Choroid plexus epithelial cell (primary cell): ENCODE measurements around the gene CCDC85C.

Source experiments
- DNase-seq: peaks from one replicate; pipeline ENCODE4 v3.0.0-alpha.2; 2010; ENCODE audit warnings: low read depth
- H3K4me3 ChIP-seq: 2 replicates; pipeline ENCODE4 v1.5.1; 2011; ENCODE audit warnings: low read depth, mild to moderate bottlenecking, control low read depth, low read length, moderate library complexity
- TF ChIP-seq, protein P1 (sequence below): conservative IDR thresholded peaks from 2 replicates; pipeline ENCODE4 v1.5.1; 2011; ENCODE audit warnings: low read depth, mild to moderate bottlenecking, control low read depth, inconsistent platforms, low read length, moderate library complexity

The CCDC85C gene

GRCh38 chr14:99612071-99612737 lies 8.2 kb upstream of the CCDC85C start:
- TF ChIP-seq, protein P1, sequence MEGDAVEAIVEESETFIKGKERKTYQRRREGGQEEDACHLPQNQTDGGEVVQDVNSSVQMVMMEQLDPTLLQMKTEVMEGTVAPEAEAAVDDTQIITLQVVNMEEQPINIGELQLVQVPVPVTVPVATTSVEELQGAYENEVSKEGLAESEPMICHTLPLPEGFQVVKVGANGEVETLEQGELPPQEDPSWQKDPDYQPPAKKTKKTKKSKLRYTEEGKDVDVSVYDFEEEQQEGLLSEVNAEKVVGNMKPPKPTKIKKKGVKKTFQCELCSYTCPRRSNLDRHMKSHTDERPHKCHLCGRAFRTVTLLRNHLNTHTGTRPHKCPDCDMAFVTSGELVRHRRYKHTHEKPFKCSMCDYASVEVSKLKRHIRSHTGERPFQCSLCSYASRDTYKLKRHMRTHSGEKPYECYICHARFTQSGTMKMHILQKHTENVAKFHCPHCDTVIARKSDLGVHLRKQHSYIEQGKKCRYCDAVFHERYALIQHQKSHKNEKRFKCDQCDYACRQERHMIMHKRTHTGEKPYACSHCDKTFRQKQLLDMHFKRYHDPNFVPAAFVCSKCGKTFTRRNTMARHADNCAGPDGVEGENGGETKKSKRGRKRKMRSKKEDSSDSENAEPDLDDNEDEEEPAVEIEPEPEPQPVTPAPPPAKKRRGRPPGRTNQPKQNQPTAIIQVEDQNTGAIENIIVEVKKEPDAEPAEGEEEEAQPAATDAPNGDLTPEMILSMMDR, result no peak
- H3K4me3 ChIP-seq, result no peak overlapping the region

DNA sequence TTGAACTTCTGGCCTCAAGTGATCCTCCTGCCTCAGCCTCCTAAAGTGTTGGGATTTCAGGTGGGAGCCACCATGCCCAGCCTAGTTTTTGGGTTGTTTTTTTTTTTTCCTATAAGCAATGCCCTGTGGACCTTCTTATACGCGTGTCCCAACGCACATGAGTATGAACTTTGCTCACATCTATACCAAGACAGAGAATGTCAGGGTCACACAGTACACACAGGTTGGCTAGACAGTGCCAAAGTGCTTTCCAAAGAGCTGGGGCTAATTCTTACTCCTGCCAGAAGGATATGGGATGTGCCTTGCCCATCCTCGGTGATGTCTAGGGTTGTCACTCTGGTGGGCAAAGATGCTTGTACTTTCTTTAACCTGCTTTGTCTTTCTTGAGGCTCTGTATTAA lies 7.6 kb upstream of the CCDC85C start:
- DNase-seq, result no peak
- TF ChIP-seq, protein P1, result no peak
- H3K4me3 ChIP-seq, result no peak overlapping the region

More at GRCh38 chr14:99612071-99612737, 8.2 kb upstream of the CCDC85C start:
- DNase-seq, result no peak

DNA sequence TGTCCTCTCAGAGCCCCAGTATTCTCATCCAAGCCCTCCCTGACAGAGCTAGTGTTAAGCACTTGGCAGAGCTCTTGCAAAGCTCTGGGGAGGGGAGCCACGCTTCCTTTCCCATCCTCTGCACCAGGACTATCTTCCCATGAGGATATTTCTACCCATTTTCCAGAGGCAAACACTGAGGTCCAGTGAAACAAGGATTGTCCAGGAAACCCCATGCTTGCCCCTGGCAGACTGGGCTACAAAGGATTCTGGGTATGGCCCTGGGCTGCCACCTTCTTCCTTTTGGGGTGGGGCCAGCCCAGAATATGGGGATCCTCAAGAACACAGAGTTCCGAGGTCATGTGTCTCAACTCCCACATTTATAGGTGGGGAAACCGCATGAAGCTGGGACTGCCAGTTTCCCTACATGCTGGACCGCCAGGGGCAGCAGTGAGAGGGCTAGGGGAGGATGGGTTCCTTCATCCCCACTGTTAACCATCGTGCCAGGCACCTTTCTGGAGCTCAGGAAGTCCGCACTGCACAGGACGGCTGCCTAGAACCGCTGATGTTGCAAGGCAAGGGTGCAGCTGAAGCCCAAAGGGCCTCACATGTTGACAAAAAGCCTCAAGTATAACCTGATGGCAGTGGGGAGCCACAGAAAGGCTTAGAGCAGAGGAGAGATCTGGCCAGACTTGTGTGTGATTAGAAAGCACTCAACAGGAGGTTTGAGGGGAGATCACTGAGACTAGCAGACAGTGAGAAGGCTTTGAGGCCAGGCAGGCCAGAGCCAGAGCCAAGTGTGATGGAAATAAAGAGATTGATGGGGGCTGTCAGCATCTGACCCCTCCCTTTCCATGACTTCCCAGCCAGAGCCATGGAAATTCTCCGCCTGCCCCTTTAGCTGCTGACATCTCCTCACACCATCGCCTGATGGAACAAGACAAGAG lies 5.5 kb upstream of the CCDC85C start:
- TF ChIP-seq, protein P1, result no peak
- no peak for DNase-seq

DNA sequence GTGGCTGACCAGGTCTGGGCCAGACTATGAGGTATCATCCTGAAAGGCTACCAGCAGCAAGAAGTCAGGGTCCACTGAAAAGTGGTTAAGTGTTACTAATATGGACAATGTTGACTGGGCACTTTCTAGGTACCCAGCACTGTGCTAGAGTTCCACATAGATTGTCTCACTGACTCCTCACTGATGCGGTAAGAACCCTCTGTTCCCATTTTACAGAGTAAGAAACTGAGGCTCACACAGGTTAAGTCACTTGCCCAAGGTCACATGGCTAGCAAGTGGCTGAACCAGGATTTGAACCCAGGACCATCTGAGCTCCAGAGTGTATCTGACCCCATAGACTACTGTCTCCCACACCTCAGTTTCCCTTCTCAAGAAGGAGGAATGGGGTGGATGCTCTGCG lies 4.6 kb upstream of the CCDC85C start:
- DNase-seq, result no peak
- TF ChIP-seq, protein P1, result no peak
- no peak overlapping the region for H3K4me3 ChIP-seq

More for the DNA sequence above, 5.5 kb upstream of the CCDC85C start:
- H3K4me3 ChIP-seq, result no peak overlapping the region

DNA sequence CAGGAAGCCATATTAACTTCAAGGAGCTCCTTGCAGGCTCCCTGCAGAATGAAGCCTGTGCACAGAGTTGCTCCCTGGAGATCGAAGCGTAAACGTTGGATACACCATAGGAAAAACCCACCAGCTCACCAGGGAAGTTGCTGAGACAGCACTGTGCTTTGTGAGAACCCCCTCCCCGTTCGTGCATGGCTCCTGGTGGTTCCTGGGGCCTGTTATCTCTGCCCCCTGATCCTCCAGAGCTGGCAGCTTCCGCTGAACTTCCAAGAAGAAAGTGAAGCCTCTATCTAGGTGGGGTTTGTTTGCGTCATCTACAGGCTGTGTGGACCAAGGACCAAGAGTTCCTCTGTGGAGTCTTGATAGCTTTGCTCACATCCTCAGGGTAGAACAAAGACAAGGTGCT lies 2.4 kb upstream of the CCDC85C start:
- TF ChIP-seq, protein P1, result no peak
- DNase-seq, result no peak

DNA sequence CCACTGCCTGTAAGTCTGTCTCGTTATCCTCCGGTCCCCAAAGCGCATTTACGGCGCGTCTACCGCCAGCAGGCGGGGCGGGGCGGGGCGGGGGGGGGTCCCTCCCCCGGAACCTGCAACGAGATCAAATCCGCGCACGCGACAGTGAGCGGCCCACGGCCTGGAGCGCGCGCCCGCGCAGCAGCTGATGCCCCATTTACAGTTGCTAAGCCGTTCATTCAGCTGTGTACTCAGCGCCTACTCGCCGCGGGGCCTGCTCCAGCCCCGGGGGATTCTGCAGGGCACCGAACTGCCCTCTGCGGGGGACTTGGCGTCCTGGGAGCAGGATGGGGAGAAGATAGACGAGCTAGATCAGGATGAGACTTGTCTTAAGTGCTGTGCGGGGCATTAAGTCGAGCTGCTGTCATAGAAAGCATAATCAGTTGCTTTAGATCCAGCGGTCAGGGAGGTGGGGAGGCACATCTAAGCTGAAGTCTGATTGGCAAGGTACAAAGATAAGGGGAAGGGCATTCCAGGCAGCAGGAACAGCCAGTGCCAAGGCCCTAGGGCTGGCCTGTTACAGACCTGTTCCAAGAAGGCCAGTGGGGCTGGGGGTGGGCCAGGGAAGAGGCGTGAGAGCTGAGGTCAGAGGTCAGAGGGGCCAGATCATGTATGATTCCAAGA lies 1.4 kb upstream of the CCDC85C start:
- TF ChIP-seq, protein P1, result no peak
- H3K4me3 ChIP-seq, result peak overlapping the region; percentile 65
- DNase-seq, result peak; percentile 47

More for the DNA sequence above, 2.4 kb upstream of the CCDC85C start:
- H3K4me3 ChIP-seq, result no peak overlapping the region
